HEK293 (cell line): ENCODE results near the gene MPZL1.

Source experiments
- GLI2 ChIP-seq: fragments of 450-650 bp; formaldehyde crosslinking; IDR thresholded peaks from 2 replicates; pipeline ENCODE4; 2017; ENCODE audit warnings: missing biosample characterization, missing genetic modification characterization, low read depth, borderline replicate concordance
- IKZF3 ChIP-seq: fragments of 450-650 bp; IDR thresholded peaks from 2 replicates; pipeline ENCODE4 v1.5.0; 2018; ENCODE audit warnings: missing biosample characterization, mild to moderate bottlenecking, missing genetic modification characterization, moderate library complexity
- REPIN1 ChIP-seq: fragments of 450-650 bp; formaldehyde crosslinking; IDR thresholded peaks from 2 replicates; pipeline ENCODE4 v1.5.1; 2017; ENCODE audit warnings: missing biosample characterization, missing genetic modification characterization, low read depth
- SP3 ChIP-seq: fragments of 450-650 bp; formaldehyde crosslinking; IDR thresholded peaks from 2 replicates; pipeline ENCODE4 v1.5.1; 2016; ENCODE audit warnings: missing biosample characterization, missing genetic modification characterization
- ZEB2 ChIP-seq: fragments of 450-650 bp; formaldehyde crosslinking; IDR thresholded peaks from 2 replicates; pipeline ENCODE4 v1.5.1; 2016; ENCODE audit warnings: missing biosample characterization, missing genetic modification characterization
- ZNF274 ChIP-seq, 2 experiments: fragments of 200-500 bp in 1 of 2; fragments of 450-650 bp in 1 of 2; sonication (Bioruptor generic) in 1 of 2; formaldehyde crosslinking in 1 of 2; IDR thresholded peaks; 2 replicates each; pipeline versions ENCODE4 v1.5.1 to v1.6.1; 2014 to 2016; ENCODE audit warnings: borderline replicate concordance in 1 of 2, inconsistent platforms in 1 of 2, low read length in 1 of 2, missing biosample characterization in 1 of 2, missing genetic modification characterization in 1 of 2
- ZNF530 ChIP-seq: fragments of 450-650 bp; formaldehyde crosslinking; IDR thresholded peaks from 2 replicates; pipeline ENCODE4 v1.5.1; 2016; ENCODE audit warnings: low read depth, missing biosample characterization, missing genetic modification characterization
- ZNF747 ChIP-seq: fragments of 450-650 bp; formaldehyde crosslinking; IDR thresholded peaks from 2 replicates; pipeline ENCODE4 v1.5.1; 2016; ENCODE audit warnings: missing biosample characterization, missing genetic modification characterization
- TF ChIP-seq, protein P1 (sequence below): fragments of 450-650 bp; formaldehyde crosslinking; IDR thresholded peaks from 2 replicates; pipeline ENCODE4 v1.5.1; 2016; ENCODE audit warnings: missing biosample characterization, missing genetic modification characterization, low read depth
- TF ChIP-seq, protein P2 (sequence below): fragments of 450-650 bp; formaldehyde crosslinking; IDR thresholded peaks from 2 replicates; pipeline ENCODE4 v1.5.1; 2017; ENCODE audit warnings: missing biosample characterization, missing genetic modification characterization
- TF ChIP-seq, protein P3 (sequence below): fragments of 450-650 bp; formaldehyde crosslinking; IDR thresholded peaks from 2 replicates; pipeline ENCODE4 v1.5.1; 2016; ENCODE audit warnings: missing biosample characterization, missing genetic modification characterization
- TF ChIP-seq, protein P4 (sequence below): fragments of 450-650 bp; formaldehyde crosslinking; optimal IDR thresholded peaks from 2 replicates; pipeline ENCODE3; 2016; ENCODE audit warnings: missing biosample characterization, mild to moderate bottlenecking, missing genetic modification characterization

DNA sequence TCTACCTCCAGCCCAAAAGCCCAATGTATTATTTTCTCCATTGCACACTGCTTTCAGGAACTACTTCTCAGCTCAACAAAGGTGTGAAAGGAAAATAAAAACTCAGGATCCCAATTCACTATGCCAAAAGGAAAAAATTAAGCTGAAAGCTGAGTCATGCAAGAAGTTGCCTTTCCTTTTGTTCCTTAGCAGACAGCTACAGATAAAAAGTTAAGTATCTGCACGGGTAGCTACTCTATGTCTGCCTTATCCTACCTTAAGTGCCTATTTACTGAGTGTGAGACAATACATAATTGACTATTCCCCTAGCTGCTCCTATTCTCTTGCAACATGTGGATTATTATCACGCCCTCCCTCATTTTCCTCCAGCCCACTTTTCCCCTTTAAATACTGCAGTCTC lies 108.1 kb downstream of the MPZL1 start:
- TF ChIP-seq, protein P1, sequence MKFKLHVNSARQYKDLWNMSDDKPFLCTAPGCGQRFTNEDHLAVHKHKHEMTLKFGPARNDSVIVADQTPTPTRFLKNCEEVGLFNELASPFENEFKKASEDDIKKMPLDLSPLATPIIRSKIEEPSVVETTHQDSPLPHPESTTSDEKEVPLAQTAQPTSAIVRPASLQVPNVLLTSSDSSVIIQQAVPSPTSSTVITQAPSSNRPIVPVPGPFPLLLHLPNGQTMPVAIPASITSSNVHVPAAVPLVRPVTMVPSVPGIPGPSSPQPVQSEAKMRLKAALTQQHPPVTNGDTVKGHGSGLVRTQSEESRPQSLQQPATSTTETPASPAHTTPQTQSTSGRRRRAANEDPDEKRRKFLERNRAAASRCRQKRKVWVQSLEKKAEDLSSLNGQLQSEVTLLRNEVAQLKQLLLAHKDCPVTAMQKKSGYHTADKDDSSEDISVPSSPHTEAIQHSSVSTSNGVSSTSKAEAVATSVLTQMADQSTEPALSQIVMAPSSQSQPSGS (tag by site-specific recombination): no peak
- TF ChIP-seq ZNF530 (tag by site-specific recombination): no peak
- no peak for TF ChIP-seq ZNF747
- TF ChIP-seq, protein P2, sequence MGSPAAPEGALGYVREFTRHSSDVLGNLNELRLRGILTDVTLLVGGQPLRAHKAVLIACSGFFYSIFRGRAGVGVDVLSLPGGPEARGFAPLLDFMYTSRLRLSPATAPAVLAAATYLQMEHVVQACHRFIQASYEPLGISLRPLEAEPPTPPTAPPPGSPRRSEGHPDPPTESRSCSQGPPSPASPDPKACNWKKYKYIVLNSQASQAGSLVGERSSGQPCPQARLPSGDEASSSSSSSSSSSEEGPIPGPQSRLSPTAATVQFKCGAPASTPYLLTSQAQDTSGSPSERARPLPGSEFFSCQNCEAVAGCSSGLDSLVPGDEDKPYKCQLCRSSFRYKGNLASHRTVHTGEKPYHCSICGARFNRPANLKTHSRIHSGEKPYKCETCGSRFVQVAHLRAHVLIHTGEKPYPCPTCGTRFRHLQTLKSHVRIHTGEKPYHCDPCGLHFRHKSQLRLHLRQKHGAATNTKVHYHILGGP: no peak
- TF ChIP-seq, protein P3, sequence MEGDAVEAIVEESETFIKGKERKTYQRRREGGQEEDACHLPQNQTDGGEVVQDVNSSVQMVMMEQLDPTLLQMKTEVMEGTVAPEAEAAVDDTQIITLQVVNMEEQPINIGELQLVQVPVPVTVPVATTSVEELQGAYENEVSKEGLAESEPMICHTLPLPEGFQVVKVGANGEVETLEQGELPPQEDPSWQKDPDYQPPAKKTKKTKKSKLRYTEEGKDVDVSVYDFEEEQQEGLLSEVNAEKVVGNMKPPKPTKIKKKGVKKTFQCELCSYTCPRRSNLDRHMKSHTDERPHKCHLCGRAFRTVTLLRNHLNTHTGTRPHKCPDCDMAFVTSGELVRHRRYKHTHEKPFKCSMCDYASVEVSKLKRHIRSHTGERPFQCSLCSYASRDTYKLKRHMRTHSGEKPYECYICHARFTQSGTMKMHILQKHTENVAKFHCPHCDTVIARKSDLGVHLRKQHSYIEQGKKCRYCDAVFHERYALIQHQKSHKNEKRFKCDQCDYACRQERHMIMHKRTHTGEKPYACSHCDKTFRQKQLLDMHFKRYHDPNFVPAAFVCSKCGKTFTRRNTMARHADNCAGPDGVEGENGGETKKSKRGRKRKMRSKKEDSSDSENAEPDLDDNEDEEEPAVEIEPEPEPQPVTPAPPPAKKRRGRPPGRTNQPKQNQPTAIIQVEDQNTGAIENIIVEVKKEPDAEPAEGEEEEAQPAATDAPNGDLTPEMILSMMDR: no peak
- TF ChIP-seq ZEB2 (tag by site-specific recombination): no peak
- no peak for TF ChIP-seq IKZF3 (tag by site-specific recombination)
- TF ChIP-seq ZNF274 (IDR thresholded peaks at IDR 0.05; ENCODE audit: low read length): no peak
- TF ChIP-seq ZNF274 (tag by site-specific recombination; IDR thresholded peaks at IDR 0.05; ENCODE audit: borderline replicate concordance): no peak
- TF ChIP-seq GLI2 (tag by site-specific recombination): no peak
- TF ChIP-seq, protein P4, sequence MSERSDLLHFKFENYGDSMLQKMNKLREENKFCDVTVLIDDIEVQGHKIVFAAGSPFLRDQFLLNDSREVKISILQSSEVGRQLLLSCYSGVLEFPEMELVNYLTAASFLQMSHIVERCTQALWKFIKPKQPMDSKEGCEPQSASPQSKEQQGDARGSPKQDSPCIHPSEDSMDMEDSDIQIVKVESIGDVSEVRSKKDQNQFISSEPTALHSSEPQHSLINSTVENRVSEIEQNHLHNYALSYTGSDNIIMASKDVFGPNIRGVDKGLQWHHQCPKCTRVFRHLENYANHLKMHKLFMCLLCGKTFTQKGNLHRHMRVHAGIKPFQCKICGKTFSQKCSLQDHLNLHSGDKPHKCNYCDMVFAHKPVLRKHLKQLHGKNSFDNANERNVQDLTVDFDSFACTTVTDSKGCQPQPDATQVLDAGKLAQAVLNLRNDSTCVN (tag by site-specific recombination): no peak
- TF ChIP-seq REPIN1 (tag by site-specific recombination): no peak
- TF ChIP-seq SP3: no peak
